NCI-H526 treated with DMSO at 0.1 percent for 48 hours (cell line): ENCODE measurements around the gene TMEM168.
"Not testable (repeated sequence)": the region's sequence is repeated elsewhere in the genome, so short reads cannot be mapped to it uniquely, and the experiment has no call there.

Source experiments
- DNase-seq: peaks from one replicate; lab custom pipeline; 2025; lab: John Stamatoyannopoulos, UW

Gene TMEM168

GRCh38 chr7:112789817-112790585, at the start of gene TMEM168:
Gene TMEM168, minus strand, starts transcription at chr7:112790393. Its CDS starts 5,568 bp downstream, at chr7:112784825.
- DNase-seq: peak; percentile 85

GRCh38 chr7:112835928-112836327, 45.7 kb upstream of the TMEM168 start:
- DNase-seq: peak; percentile 83

GRCh38 chr7:112833082-112833481, 42.9 kb upstream of the TMEM168 start:
- DNase-seq: no peak

GRCh38 chr7:112830769-112831168, 40.6 kb upstream of the TMEM168 start:
- DNase-seq: no peak

- DNase-seq: no peak
Measured at GRCh38 chr7:112828696-112829095, 38.5 kb upstream of the TMEM168 start.

GRCh38 chr7:112821345-112821744, 31.2 kb upstream of the TMEM168 start:
- DNase-seq: no peak

- DNase-seq: no peak
Measured at GRCh38 chr7:112819536-112819935, 29.3 kb upstream of the TMEM168 start.

GRCh38 chr7:112806156-112806555, 16.0 kb upstream of the TMEM168 start:
- no peak for DNase-seq

- no peak for DNase-seq
Measured at GRCh38 chr7:112802406-112802805, 12.2 kb upstream of the TMEM168 start.

GRCh38 chr7:112800486-112800885, 10.3 kb upstream of the TMEM168 start:
- DNase-seq: no peak

GRCh38 chr7:112799448-112800120, 9.4 kb upstream of the TMEM168 start:
- no peak for DNase-seq

GRCh38 chr7:112798274-112799159, 8.3 kb upstream of the TMEM168 start:
- DNase-seq: no peak

GRCh38 chr7:112796552-112796951, 6.4 kb upstream of the TMEM168 start:
- not testable (repeated sequence) for DNase-seq

- no peak for DNase-seq
Measured at GRCh38 chr7:112792441-112792840, 2.2 kb upstream of the TMEM168 start.

GRCh38 chr7:112791465-112792168, 1.4 kb upstream of the TMEM168 start:
- DNase-seq: no peak

GRCh38 chr7:112790586-112791003, 402 bp upstream of the TMEM168 start:
- DNase-seq: no peak

GRCh38 chr7:112789453-112789816, 758 bp downstream of the TMEM168 start:
- peak; percentile 57 for DNase-seq

GRCh38 chr7:112788778-112789343, 1.3 kb downstream of the TMEM168 start:
- no peak for DNase-seq

GRCh38 chr7:112784603-112785002, 5.6 kb downstream of the TMEM168 start:
- no peak for DNase-seq

- DNase-seq: no peak
Measured at GRCh38 chr7:112782498-112782897, 7.7 kb downstream of the TMEM168 start.

- DNase-seq: no peak
Measured at GRCh38 chr7:112781558-112781957, 8.6 kb downstream of the TMEM168 start.

GRCh38 chr7:112781110-112781509, 9.1 kb downstream of the TMEM168 start:
- DNase-seq: no peak
